Thyroid gland (tissue), 4 donors: Measurements from ENCODE around the gene TOM1. TPM values are rescaled to one million over a fixed set of nuclear protein-coding genes. Genes with fewer than 3 reads are reported as not detected.
"Not testable (repeated sequence)": the region's sequence is repeated elsewhere in the genome, so short reads cannot be mapped to it uniquely, and the experiment has no call there.

Experiments used
- DNase-seq, 2 donors: peaks; one replicate each; pipeline ENCODE4 v3.0.0-alpha.2; 2019
- H3K27ac ChIP-seq, 3 donors: fragments of 200-600 bp; sonication (generic); 1 replicate in 2 of 3; 2 replicates in 1 of 3; pipeline ENCODE4 v1.5.1; 2016 to 2019; ENCODE audit warnings: mild to moderate bottlenecking in 1 of 3, moderate library complexity in 1 of 3
- H3K27me3 ChIP-seq: fragments of 200-600 bp; sonication (generic); one replicate; pipeline ENCODE4 v1.5.1; 2019
- H3K36me3 ChIP-seq, 2 donors: fragments of 200-600 bp; sonication (generic); one replicate each; pipeline ENCODE4 v1.5.1; 2016 to 2019
- H3K4me1 ChIP-seq, 2 donors: fragments of 200-600 bp; sonication (generic); one replicate each; pipeline ENCODE4 v1.5.1; 2017 to 2019
- H3K4me3 ChIP-seq, 3 donors: fragments of 200-600 bp; sonication (generic); replicated peaks in 1 of 3; 1 replicate in 2 of 3; 2 replicates in 1 of 3; pipeline ENCODE4 v1.5.1; 2016; ENCODE audit warnings: mild to moderate bottlenecking in 1 of 3
- H3K9me3 ChIP-seq: fragments of 200-600 bp; sonication (generic); one replicate; pipeline ENCODE4 v1.5.1; 2017
- POLR2A ChIP-seq, 2 donors: fragments of 450-650 bp; IDR thresholded peaks; one replicate each; pipeline ENCODE4 v1.6.1; 2017; ENCODE audit warnings: antibody characterized with exemption in 2 of 2, mild to moderate bottlenecking in 2 of 2, moderate library complexity in 1 of 2
- WGBS, 2 donors: methylation state at CpG; one replicate each; pipeline ENCODE4 v1.1.5; 2017; 5-methylcytosine and 5-hydroxymethylcytosine counted together
- intact Hi-C: fragments of 100-400 bp; cut with DNase I; formaldehyde crosslinking; loops from one replicate; pipeline ENCODE4 v1.15.1; 2023
- total RNA-seq, 4 donors: library from RNA; depleted of rRNA; stranded (reverse); fragments of >200 nt; gene quantifications; one replicate each; pipeline ENCODE4 v1.2.3, GENCODE V29; 2016
- TF ChIP-seq, protein P1 (sequence below), 6 experiments: fragments of 200-600 bp in 3 of 6; fragments of 450-650 bp in 3 of 6; sonication (generic) in 3 of 6; IDR thresholded peaks; one replicate each; pipeline ENCODE4 v1.5.1; 2016 to 2019; ENCODE audit warnings: antibody characterized with exemption in 6 of 6, mild to moderate bottlenecking in 2 of 6, inconsistent platforms in 1 of 6, moderate library complexity in 1 of 6

The TOM1 gene
- total RNA-seq, 4 donors from 2014 or later: 60.5 to 87.1 (median 79.9) TPM

- WGBS, 2 donors: 94 to 100% methylated on average over 1 to 2 of the region's 2 CpGs
- Histone ChIP-seq H3K9me3 (no peaks in the 10 kb centered on the region), H3K36me3 (no peaks in the 10 kb centered on the region), H3K27me3 (no peaks in the 10 kb centered on the region), H3K4me1 (peaks cover 10 to 26% of the 10 kb centered on the region in 2 donors), H3K4me3 (no peak overlapping the region), H3K27ac (no peak overlapping the region)
- intact Hi-C loops: no loop called here
- TF ChIP-seq, protein P1, sequence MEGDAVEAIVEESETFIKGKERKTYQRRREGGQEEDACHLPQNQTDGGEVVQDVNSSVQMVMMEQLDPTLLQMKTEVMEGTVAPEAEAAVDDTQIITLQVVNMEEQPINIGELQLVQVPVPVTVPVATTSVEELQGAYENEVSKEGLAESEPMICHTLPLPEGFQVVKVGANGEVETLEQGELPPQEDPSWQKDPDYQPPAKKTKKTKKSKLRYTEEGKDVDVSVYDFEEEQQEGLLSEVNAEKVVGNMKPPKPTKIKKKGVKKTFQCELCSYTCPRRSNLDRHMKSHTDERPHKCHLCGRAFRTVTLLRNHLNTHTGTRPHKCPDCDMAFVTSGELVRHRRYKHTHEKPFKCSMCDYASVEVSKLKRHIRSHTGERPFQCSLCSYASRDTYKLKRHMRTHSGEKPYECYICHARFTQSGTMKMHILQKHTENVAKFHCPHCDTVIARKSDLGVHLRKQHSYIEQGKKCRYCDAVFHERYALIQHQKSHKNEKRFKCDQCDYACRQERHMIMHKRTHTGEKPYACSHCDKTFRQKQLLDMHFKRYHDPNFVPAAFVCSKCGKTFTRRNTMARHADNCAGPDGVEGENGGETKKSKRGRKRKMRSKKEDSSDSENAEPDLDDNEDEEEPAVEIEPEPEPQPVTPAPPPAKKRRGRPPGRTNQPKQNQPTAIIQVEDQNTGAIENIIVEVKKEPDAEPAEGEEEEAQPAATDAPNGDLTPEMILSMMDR (IDR thresholded peaks at IDR 0.05): no peak
- no peak for TF ChIP-seq POLR2A (IDR thresholded peaks at IDR 0.05)
- no peak for DNase-seq
Measured at GRCh38 chr22:35392357-35392756, 92.7 kb downstream of the TOM1 start.

GRCh38 chr22:35393116-35394010, 93.7 kb downstream of the TOM1 start:
- TF ChIP-seq POLR2A (IDR thresholded peaks at IDR 0.05): no peak
- TF ChIP-seq, protein P1 (IDR thresholded peaks at IDR 0.05): no peak
- H3K27me3 ChIP-seq: no peaks in the 10 kb centered on the region
- peak in 1 of 2 donors; percentile 23 for DNase-seq
- intact Hi-C loops: no loop called here
- peaks cover 10 to 30% of the 10 kb centered on the region in 2 donors for H3K4me1 ChIP-seq
- H3K4me3 ChIP-seq: no peak overlapping the region
- no peaks in the 10 kb centered on the region for H3K9me3 ChIP-seq
- WGBS, 2 donors: 69 to 71% methylated on average over 16 of the region's 16 CpGs
- peak overlapping the region; percentile 56 to 76 (median 69) for H3K27ac ChIP-seq
- H3K36me3 ChIP-seq: no peaks in the 10 kb centered on the region

- intact Hi-C loops: no loop called here
- DNase-seq: peak; percentile 77 to 84
- H3K27me3 ChIP-seq: no peaks in the 10 kb centered on the region
- H3K4me1 ChIP-seq: peaks cover 10 to 30% of the 10 kb centered on the region in 2 donors
- WGBS, 2 donors: 16 to 21% methylated on average over 4 of the region's 4 CpGs
- TF ChIP-seq, protein P1 (IDR thresholded peaks at IDR 0.05): no peak
- no peak for TF ChIP-seq POLR2A (IDR thresholded peaks at IDR 0.05)
- no peak overlapping the region for H3K4me3 ChIP-seq
- no peaks in the 10 kb centered on the region for H3K9me3 ChIP-seq
- H3K27ac ChIP-seq: peak overlapping the region; percentile 56 to 76 (median 69)
- H3K36me3 ChIP-seq: no peaks in the 10 kb centered on the region
Measured at GRCh38 chr22:35394011-35394312, 94.3 kb downstream of the TOM1 start.

DNA sequence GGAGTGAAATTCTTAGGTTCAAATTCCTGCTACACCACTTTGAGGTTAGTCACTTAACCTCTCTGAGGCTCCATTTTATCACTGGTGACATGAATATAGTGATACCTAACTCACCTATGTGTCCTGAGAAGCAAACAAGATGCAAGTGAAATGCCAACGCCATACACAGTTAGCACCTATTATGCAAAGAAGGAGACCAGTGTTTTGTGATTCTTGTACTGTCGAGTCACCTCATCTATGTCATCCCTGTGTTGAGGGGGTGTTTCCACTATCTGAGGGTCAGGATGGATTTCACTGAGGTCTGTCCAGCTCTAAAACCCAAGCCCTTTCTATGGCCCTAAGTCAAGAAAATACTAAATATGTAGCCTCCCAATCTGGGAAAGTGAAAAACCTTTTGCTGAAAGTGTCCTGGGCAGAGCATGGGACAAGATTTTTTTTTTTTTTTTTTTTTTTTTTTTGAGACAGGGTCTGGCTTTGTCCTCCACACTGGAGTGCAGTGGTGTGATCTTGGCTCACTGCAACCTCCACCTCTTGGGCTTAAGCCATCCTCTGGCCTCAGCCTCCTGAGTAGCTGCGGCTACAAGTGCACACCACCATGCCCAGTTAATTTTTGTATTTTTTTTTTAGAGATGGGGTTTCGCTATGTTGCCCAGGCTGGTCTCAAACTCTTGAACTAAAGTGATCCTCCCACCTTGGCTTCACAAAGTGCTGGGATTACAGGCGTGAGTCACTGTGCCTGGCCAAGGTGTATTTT, 95.3 kb downstream of the TOM1 start:
- 85 to 94% methylated on average over 5 of the region's 5 CpGs for WGBS, 2 donors
- Histone ChIP-seq H3K4me3 (no peak overlapping the region), H3K27ac (peak overlapping the region; percentile 56 to 76 (median 69)), H3K36me3 (no peaks in the 10 kb centered on the region), H3K27me3 (no peaks in the 10 kb centered on the region), H3K4me1 (peaks cover 10 to 34% of the 10 kb centered on the region in 2 donors), H3K9me3 (no peaks in the 10 kb centered on the region)
- DNase-seq: no peak
- TF ChIP-seq, protein P1 (IDR thresholded peaks at IDR 0.05): no peak
- no peak for TF ChIP-seq POLR2A (IDR thresholded peaks at IDR 0.05)
- intact Hi-C loops: no loop called here

- H3K36me3 ChIP-seq, H3K27ac ChIP-seq, intact Hi-C loops, H3K27me3 ChIP-seq, H3K4me3 ChIP-seq, DNase-seq, H3K9me3 ChIP-seq: not testable (repeated sequence)
- H3K4me1 ChIP-seq: peaks cover 20 to 42% of the 10 kb centered on the region in 2 donors
- WGBS, 2 donors: 69 to 73% methylated on average over 6 of the region's 6 CpGs
Measured at GRCh38 chr22:35396622-35397021, 96.9 kb downstream of the TOM1 start.
